K562 (cell line): ENCODE data around the gene ZDHHC16. TPM values are rescaled to one million over a fixed set of nuclear protein-coding genes. Genes with fewer than 3 reads are reported as not detected.
A peak's percentile ranks its signal among the peaks of the same experiment; 100 is the strongest.

ENCODE experiments used
- ARID4B ChIP-seq: sonication (generic); formaldehyde crosslinking; IDR thresholded peaks from 2 replicates; pipeline ENCODE4 v1.8.0; 2022; ENCODE audit warnings: mild to moderate bottlenecking, missing genetic modification reagents
- BMI1 ChIP-seq: fragments of 150-350 bp; IDR thresholded peaks from 2 replicates; pipeline ENCODE4 v1.6.1; 2014; ENCODE audit warnings: low read length
- CREB1 ChIP-seq, 2 experiments: sonication (generic) in 1 of 2; formaldehyde crosslinking in 1 of 2; IDR thresholded peaks; 2 replicates each; pipeline versions ENCODE4 v1.6.1 to v1.8.0; 2012 to 2022; ENCODE audit warnings: inconsistent platforms in 1 of 2, mild to moderate bottlenecking in 1 of 2, missing genetic modification reagents in 1 of 2, moderate library complexity in 1 of 2
- E2F1 ChIP-seq: sonication (generic); formaldehyde crosslinking; IDR thresholded peaks from 2 replicates; pipeline ENCODE4 v1.8.1; 2023; ENCODE audit warnings: mild to moderate bottlenecking, missing genetic modification reagents, moderate library complexity
- ELF4 ChIP-seq: fragments of 450-650 bp; formaldehyde crosslinking; IDR thresholded peaks from 2 replicates; pipeline ENCODE4 v1.4.0; 2022; ENCODE audit warnings: missing genetic modification characterization
- HNRNPLL ChIP-seq: fragments of 200-400 bp; formaldehyde crosslinking; IDR thresholded peaks from 2 replicates; pipeline ENCODE4 v1.6.1; 2017; ENCODE audit warnings: low read length, low read depth, mild to moderate bottlenecking; ENCODE audit not compliant: poor library complexity, severe bottlenecking
- NR1H2 ChIP-seq: sonication (generic); formaldehyde crosslinking; IDR thresholded peaks from 2 replicates; pipeline ENCODE4 v1.4.0; 2020; ENCODE audit warnings: mild to moderate bottlenecking, missing genetic modification reagents
- NR2C1 ChIP-seq, 2 experiments: fragments of 450-650 bp; IDR thresholded peaks; 2 replicates each; pipeline ENCODE4 v1.6.1; 2017; ENCODE audit warnings: mild to moderate bottlenecking in 2 of 2, antibody characterized with exemption in 1 of 2, inconsistent platforms in 1 of 2, missing compliant biosample characterization in 1 of 2, missing genetic modification characterization in 1 of 2
- PRPF4 ChIP-seq: fragments of 200-400 bp; formaldehyde crosslinking; IDR thresholded peaks from one replicate; pipeline ENCODE4 v1.6.1; 2017; ENCODE audit warnings: low read length, low read depth, mild to moderate bottlenecking; ENCODE audit not compliant: insufficient read depth, poor library complexity, severe bottlenecking
- RAD21 ChIP-seq, 2 experiments: fragments of 250-450 bp in 1 of 2; fragments of 450-650 bp in 1 of 2; sonication (Bioruptor Pico) in 1 of 2; formaldehyde crosslinking in 1 of 2; IDR thresholded peaks in 1 of 2; conservative IDR thresholded peaks in 1 of 2; 2 replicates each; pipeline versions ENCODE4 v1.4.0 to v1.8.0; 2020 to 2022; ENCODE audit warnings: mild to moderate bottlenecking in 2 of 2, moderate library complexity in 1 of 2
- RFX1 ChIP-seq: fragments of 450-650 bp; IDR thresholded peaks from 2 replicates; pipeline ENCODE4 v1.6.1; 2016; ENCODE audit warnings: mild to moderate bottlenecking, moderate library complexity
- SLC30A9 ChIP-seq: fragments of 250-450 bp; sonication (Bioruptor Pico); IDR thresholded peaks from 2 replicates; pipeline ENCODE4 v1.8.0; 2022; ENCODE audit warnings: mild to moderate bottlenecking, moderate library complexity
- SMAD2 ChIP-seq: fragments of 150-350 bp; IDR thresholded peaks from 2 replicates; pipeline ENCODE4 v1.6.1; 2014; ENCODE audit warnings: low read depth, mild to moderate bottlenecking, low read length
- SNRNP70 ChIP-seq: fragments of 200-400 bp; formaldehyde crosslinking; optimal IDR thresholded peaks from 2 replicates; pipeline ENCODE3; 2017; ENCODE audit warnings: low read depth, low read length
- TAF9B ChIP-seq: fragments of 450-650 bp; IDR thresholded peaks from 2 replicates; pipeline ENCODE4 v1.6.1; 2018; ENCODE audit warnings: mild to moderate bottlenecking; ENCODE audit not compliant: partially characterized antibody
- TGIF2 ChIP-seq: sonication (generic); formaldehyde crosslinking; IDR thresholded peaks from 2 replicates; pipeline ENCODE4 v1.8.1; 2022; ENCODE audit warnings: mild to moderate bottlenecking, missing genetic modification reagents, moderate library complexity
- ZNF121 ChIP-seq: sonication (generic); formaldehyde crosslinking; conservative IDR thresholded peaks from 2 replicates; pipeline ENCODE4 v1.8.0; 2022; ENCODE audit warnings: missing genetic modification reagents
- ZNF263 ChIP-seq: sonication (generic); formaldehyde crosslinking; IDR thresholded peaks from 2 replicates; pipeline ENCODE4 v1.8.0; 2022; ENCODE audit warnings: mild to moderate bottlenecking, missing genetic modification reagents, borderline replicate concordance
- ZNF785 ChIP-seq: fragments of 250-450 bp; sonication (Bioruptor Pico); IDR thresholded peaks from 2 replicates; pipeline ENCODE4 v1.4.0; 2020; ENCODE audit warnings: mild to moderate bottlenecking
- polyA plus RNA-seq, 8 experiments: library from polyadenylated mRNA; depleted of rRNA in 4 of 8; stranded (reverse) in 5 of 8; unstranded in 3 of 8; fragments of >200 nt; fragmentation: Nextera tagmentation in 2 of 8; fragmentation: Illumina TruSeq in 1 of 8; extraction: Ambion mirVana in 2 of 8; extraction: Trizol in 1 of 8; gene quantifications; 2 replicates each; pipeline versions ENCODE4 v1.2.1 to v1.2.3, GENCODE V29; 2011 to 2014; ENCODE audit warnings: inconsistent platforms in 1 of 8, missing spikeins in 1 of 8
- total RNA-seq, 7 experiments: library from RNA; depleted of rRNA in 6 of 7; stranded (reverse); fragments of >200 nt in 6 of 7; fragmentation: Illumina TruSeq in 2 of 7; extraction: Trizol in 2 of 7; gene quantifications; 2 replicates each; pipeline versions ENCODE4 v1.2.1 to v1.2.3, GENCODE V29; 2011 to 2021; ENCODE audit warnings: low replicate concordance in 1 of 7

ZDHHC16 gene
- total and polyA plus RNA-seq, 9 of the 15 experiments (the other 6 are each of a cell fraction or from before 2014, with no cell fraction given), result 12.5 to 33.8 (median 21.3) TPM

- TF ChIP-seq BMI1, result 0 out of 2 replicates have a peak, but pooled peaks have one; percentile 29
- no peak for TF ChIP-seq E2F1 (CRISPR knock-in tag)
- TF ChIP-seq SNRNP70, result no peak
- TF ChIP-seq ZNF121, result no peak
- TF ChIP-seq NR2C1 (IDR thresholded peaks at IDR 0.05), result peak; percentile 61; the same call in 1 of the 2 replicates
- no peak for TF ChIP-seq NR2C1 (tag; IDR thresholded peaks at IDR 0.05)
- no peak for TF ChIP-seq ZNF263 (CRISPR knock-in tag)
- no peak for TF ChIP-seq SLC30A9 (CRISPR knock-in tag)
- peak; percentile 95 for TF ChIP-seq ARID4B (CRISPR knock-in tag)
- TF ChIP-seq CREB1 (IDR thresholded peaks at IDR 0.05), result peak; percentile 87
- peak; percentile 92 for TF ChIP-seq CREB1 (CRISPR knock-in tag; IDR thresholded peaks at IDR 0.05)
- no peak for TF ChIP-seq TAF9B
- TF ChIP-seq PRPF4, result no peak
- no peak for TF ChIP-seq SMAD2
- TF ChIP-seq ZNF785 (CRISPR knock-in tag), result no peak
- peak; percentile 98 for TF ChIP-seq RFX1
- no peak for TF ChIP-seq HNRNPLL
- TF ChIP-seq TGIF2 (CRISPR knock-in tag), result 0 out of 2 replicates have a peak, but pooled peaks have one; percentile 64
- TF ChIP-seq RAD21 (CRISPR knock-in tag; conservative IDR thresholded peaks at IDR 0.05 in 1 of 2, IDR thresholded peaks at IDR 0.05 in 1 of 2), result no peak
- no peak for TF ChIP-seq ELF4 (CRISPR knock-in tag)
- no peak for TF ChIP-seq NR1H2 (CRISPR knock-in tag)
Measured at GRCh38 chr10:97400665-97401454, 45.1 kb upstream of the ZDHHC16 start, which contains the start of gene RRP12 (continued).
